GM18858 (cell line): ENCODE results near the gene HMGN5.

Source experiments
- ATAC-seq: cut with Tn5 transposase; IDR thresholded peaks from one replicate; pipeline ENCODE4 v1.9.1; 2021; ENCODE audit not compliant: unreplicated experiment

The HMGN5 gene

GRCh38 chrX:81201671-81202455 lies at the start of gene HMGN5, which contains the start of gene SH3BGRL:
HMGN5 (minus strand) TSS chrX:81201913; CDS start chrX:81121549, 80,364 bp downstream.
SH3BGRL (plus strand) TSS chrX:81202102; CDS start chrX:81202201, 99 bp downstream.
- ATAC-seq: peak; percentile 81

- ATAC-seq: no peak
Observed at GRCh38 chrX:81241753-81242152, 40.0 kb upstream of the HMGN5 start.

- ATAC-seq: no peak
Observed at GRCh38 chrX:81240701-81241331, 39.1 kb upstream of the HMGN5 start.

- ATAC-seq: no peak
Observed at GRCh38 chrX:81238166-81238565, 36.5 kb upstream of the HMGN5 start.

- ATAC-seq: no peak
Observed at GRCh38 chrX:81237516-81237915, 35.8 kb upstream of the HMGN5 start.

GRCh38 chrX:81232218-81232617 lies 30.5 kb upstream of the HMGN5 start:
- ATAC-seq: no peak

- no peak for ATAC-seq
Observed at GRCh38 chrX:81231476-81231875, 29.8 kb upstream of the HMGN5 start.

GRCh38 chrX:81229901-81230300 lies 28.2 kb upstream of the HMGN5 start:
- no peak for ATAC-seq

GRCh38 chrX:81229229-81229628 lies 27.5 kb upstream of the HMGN5 start:
- no peak for ATAC-seq

- ATAC-seq: no peak
Observed at GRCh38 chrX:81215685-81216084, 14.0 kb upstream of the HMGN5 start.

- ATAC-seq: no peak
Observed at GRCh38 chrX:81208916-81209315, 7.2 kb upstream of the HMGN5 start.

GRCh38 chrX:81206476-81206875 lies 4.8 kb upstream of the HMGN5 start:
- no peak for ATAC-seq

GRCh38 chrX:81205551-81205950 lies 3.8 kb upstream of the HMGN5 start:
- ATAC-seq: no peak

- ATAC-seq: no peak
Observed at GRCh38 chrX:81202943-81203342, 1.2 kb upstream of the HMGN5 start.

GRCh38 chrX:81202456-81202819 lies 725 bp upstream of the HMGN5 start:
- no peak for ATAC-seq

GRCh38 chrX:81201071-81201470 lies 642 bp downstream of the HMGN5 start:
- ATAC-seq: no peak

GRCh38 chrX:81195712-81196111 lies 6.0 kb downstream of the HMGN5 start:
- peak; percentile 98 for ATAC-seq

GRCh38 chrX:81195259-81195658 lies 6.5 kb downstream of the HMGN5 start:
- no peak for ATAC-seq

GRCh38 chrX:81174286-81174685 lies 27.4 kb downstream of the HMGN5 start:
- ATAC-seq: no peak

- no peak for ATAC-seq
Observed at GRCh38 chrX:81168391-81168790, 33.3 kb downstream of the HMGN5 start.

- peak; percentile 96 for ATAC-seq
Observed at GRCh38 chrX:81121513-81122363, 80.0 kb downstream of the HMGN5 start.
